ENCODE measurements around the gene TAS1R3. TPM values are rescaled to one million over a fixed set of nuclear protein-coding genes. Genes with fewer than 3 reads are reported as not detected.
A peak's percentile ranks its signal among the peaks of the same experiment; 100 is the strongest.

Gene TAS1R3
- total and polyA plus RNA-seq, 2 donors (not counting 1 experiment from before 2014, with no cell fraction given), result 4.1 to 11.7 TPM

DNA sequence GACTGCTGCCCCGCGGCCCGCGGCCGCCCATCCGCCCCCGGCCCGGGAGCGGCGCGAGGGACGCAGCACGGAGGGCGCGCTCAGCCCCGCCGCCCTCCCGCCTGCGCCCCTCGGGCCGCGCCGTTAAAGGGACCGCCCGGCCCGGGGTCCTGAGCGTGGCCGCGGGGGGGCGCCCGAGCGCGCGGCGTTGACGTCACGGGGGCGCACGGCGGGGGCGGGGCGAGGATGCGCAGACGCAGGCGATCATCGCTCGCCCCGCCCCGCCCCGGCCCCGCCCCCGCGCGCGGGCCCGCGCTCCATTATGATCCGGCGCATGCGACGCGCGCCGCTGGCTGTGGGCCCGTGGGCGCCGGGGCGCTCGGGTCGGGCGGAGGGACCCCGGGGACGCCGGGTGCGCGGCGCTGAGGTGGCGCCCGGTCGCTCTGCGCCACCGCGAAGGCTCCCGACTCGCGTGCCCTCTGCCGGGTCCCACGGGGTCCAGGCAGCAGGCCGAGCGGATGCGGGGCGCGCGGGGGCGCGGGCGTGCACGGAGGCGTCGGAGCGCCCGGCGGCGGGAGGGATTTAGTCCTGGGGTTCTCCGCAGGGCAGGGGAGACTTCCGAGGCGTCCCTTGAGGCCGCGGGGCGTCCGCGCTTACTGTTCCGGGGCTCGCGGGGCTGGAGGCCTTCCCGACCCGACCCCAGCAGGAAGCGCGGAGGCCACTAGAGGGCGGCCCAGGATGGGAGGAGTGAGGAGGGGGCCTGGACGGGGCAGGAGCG lies 18.4 kb downstream of the TAS1R3 start, which contains the start of gene DVL1:
DVL1 (minus strand) TSS at position 163 of the 757 bp plus-strand sequence. CDS start 353 bp downstream, outside the sequence.
- intact Hi-C loops (cut with micrococcal nuclease), result loop anchor here (1.0 kb wide), 2 partner anchors 25 to 26 kb away; partner anchors contain the start of genes AURKAIP1, CPTP and INTS11
- H3K79me2 ChIP-seq (ENCODE audit: control insufficient read depth, insufficient read depth, low read length), result peaks cover 34% of the 10 kb centered on the region
- ATAC-seq (ENCODE audit: low read depth) (peak; percentile 81), DNase-seq (peak; percentile 88)
- H3K9ac ChIP-seq (ENCODE audit: low read length), result peak within 1 kb of the TSS; percentile 75
- Mint-ChIP-seq H3K4me3 (peak within 1 kb of the TSS; percentile 83), H3K27ac (peak within 1 kb of the TSS; percentile 56), H3K9me3 (ENCODE audit: insufficient read depth) (no peaks in the 10 kb centered on the region), H3K4me1 (peaks cover 31% of the 10 kb centered on the region), H3K27me3 (peaks cover 12% of the 10 kb centered on the region)
- peaks cover 36% of the 10 kb centered on the region for H4K20me1 ChIP-seq (ENCODE audit: control insufficient read depth, insufficient read depth, low read length, poor library complexity, severe bottlenecking)
- peak within 1 kb of the TSS in 1 of 2 donors; percentile 73 for H3K27ac ChIP-seq (ENCODE audit: low read length in 2 of 2)
- ChIA-PET POLR2A (no interaction called here), CTCF (no interaction called here)
- no peaks in the 10 kb centered on the region for H3K36me3 ChIP-seq (replicated peaks in 1 of 2; ENCODE audit: control extremely low read depth in 1 of 2, control insufficient read depth in 1 of 2, extremely low read depth in 1 of 2, insufficient read depth in 2 of 2, low read length in 1 of 2)
- TF ChIP-seq EZH2 (IDR thresholded peaks at IDR 0.05; ENCODE audit: borderline replicate concordance, insufficient read depth, low read depth, low read length, poor library complexity, severe bottlenecking), result no peak
- TF ChIP-seq, protein P1, sequence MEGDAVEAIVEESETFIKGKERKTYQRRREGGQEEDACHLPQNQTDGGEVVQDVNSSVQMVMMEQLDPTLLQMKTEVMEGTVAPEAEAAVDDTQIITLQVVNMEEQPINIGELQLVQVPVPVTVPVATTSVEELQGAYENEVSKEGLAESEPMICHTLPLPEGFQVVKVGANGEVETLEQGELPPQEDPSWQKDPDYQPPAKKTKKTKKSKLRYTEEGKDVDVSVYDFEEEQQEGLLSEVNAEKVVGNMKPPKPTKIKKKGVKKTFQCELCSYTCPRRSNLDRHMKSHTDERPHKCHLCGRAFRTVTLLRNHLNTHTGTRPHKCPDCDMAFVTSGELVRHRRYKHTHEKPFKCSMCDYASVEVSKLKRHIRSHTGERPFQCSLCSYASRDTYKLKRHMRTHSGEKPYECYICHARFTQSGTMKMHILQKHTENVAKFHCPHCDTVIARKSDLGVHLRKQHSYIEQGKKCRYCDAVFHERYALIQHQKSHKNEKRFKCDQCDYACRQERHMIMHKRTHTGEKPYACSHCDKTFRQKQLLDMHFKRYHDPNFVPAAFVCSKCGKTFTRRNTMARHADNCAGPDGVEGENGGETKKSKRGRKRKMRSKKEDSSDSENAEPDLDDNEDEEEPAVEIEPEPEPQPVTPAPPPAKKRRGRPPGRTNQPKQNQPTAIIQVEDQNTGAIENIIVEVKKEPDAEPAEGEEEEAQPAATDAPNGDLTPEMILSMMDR (IDR thresholded peaks at IDR 0.05), result peak; percentile 46
- H3K4me1 ChIP-seq (ENCODE audit: control insufficient read depth in 2 of 2, insufficient read depth in 2 of 2, low read length in 2 of 2), result peaks cover 30 to 44% of the 10 kb centered on the region in 2 donors
- H3K9me3 ChIP-seq (ENCODE audit: control extremely low read depth in 1 of 3, control insufficient read depth in 2 of 3, insufficient read depth in 1 of 3, low read length in 2 of 3), result peaks cover 0 to 7% (median 0%) of the 10 kb centered on the region in 3 donors
- WGBS (ENCODE audit: insufficient coverage), result under 1% methylated on average over 113 of the region's 122 CpGs
- peaks cover 0 to 31% (median 10%) of the 10 kb centered on the region in 4 experiments for H3K27me3 ChIP-seq (replicated peaks in 1 of 4; ENCODE audit: control extremely low read depth in 1 of 4, control insufficient read depth in 3 of 4, insufficient read depth in 4 of 4, low read length in 3 of 4)
- peak within 1 kb of the TSS; percentile 88 for H2AFZ ChIP-seq (ENCODE audit: insufficient read depth, low read depth, low read length, poor library complexity, severe bottlenecking)
- peak within 1 kb of the TSS; percentile 34 to 81 (median 64) for H3K4me3 ChIP-seq (ENCODE audit: control extremely low read depth in 1 of 5, extremely low read depth in 1 of 5, insufficient read depth in 1 of 5, low read depth in 2 of 5, low read length in 4 of 5)
- H3K4me2 ChIP-seq (replicated peaks; ENCODE audit: low read depth, low read length, poor library complexity, severe bottlenecking), result peak within 1 kb of the TSS; percentile 96
